HEK293T (cell line): ENCODE measurements around the gene ABHD4.

Experiments used
- ARNT ChIP-seq: fragments of 450-650 bp; IDR thresholded peaks from 2 replicates; pipeline ENCODE4 v1.6.1; 2017; ENCODE audit warnings: mild to moderate bottlenecking
- BHLHE40 ChIP-seq: fragments of 450-650 bp; IDR thresholded peaks from 2 replicates; pipeline ENCODE4 v1.6.1; 2016; ENCODE audit warnings: mild to moderate bottlenecking, moderate library complexity, borderline replicate concordance
- FOXK2 ChIP-seq: fragments of 450-650 bp; IDR thresholded peaks from 2 replicates; pipeline ENCODE4 v1.6.1; 2016; ENCODE audit warnings: mild to moderate bottlenecking
- L3MBTL2 ChIP-seq: fragments of 450-650 bp; conservative IDR thresholded peaks from 2 replicates; pipeline ENCODE4 v1.6.1; 2016; ENCODE audit warnings: mild to moderate bottlenecking
- NFRKB ChIP-seq: fragments of 450-650 bp; IDR thresholded peaks from 2 replicates; pipeline ENCODE4 v1.6.1; 2016; ENCODE audit warnings: mild to moderate bottlenecking, moderate library complexity
- SP1 ChIP-seq: fragments of 450-650 bp; IDR thresholded peaks from 2 replicates; pipeline ENCODE4 v1.6.1; 2017
- SUZ12 ChIP-seq: fragments of 450-650 bp; IDR thresholded peaks from 2 replicates; pipeline ENCODE4 v1.6.1; 2016; ENCODE audit warnings: mild to moderate bottlenecking
- TARDBP ChIP-seq: fragments of 450-650 bp; IDR thresholded peaks from 2 replicates; pipeline ENCODE4 v1.6.1; 2016
- ZNF384 ChIP-seq: fragments of 450-650 bp; IDR thresholded peaks from 2 replicates; pipeline ENCODE4 v1.6.1; 2016

DNA sequence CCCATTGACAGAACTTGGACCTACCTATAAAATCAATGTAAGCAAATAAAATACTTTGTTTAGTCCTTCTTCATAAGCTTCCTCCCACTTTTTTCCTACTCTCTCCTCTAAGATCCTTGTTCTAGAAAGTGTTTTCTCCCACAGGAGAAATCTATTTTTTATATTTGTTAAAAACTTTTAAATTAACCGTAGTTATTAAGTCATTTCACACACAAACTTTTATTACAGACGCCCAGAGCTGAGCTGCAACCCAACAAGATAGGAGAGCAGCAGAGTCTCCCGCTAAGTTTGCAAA lies 36.8 kb upstream of the ABHD4 start:
- TF ChIP-seq NFRKB (no peak), BHLHE40 (no peak), FOXK2 (no peak), SUZ12 (no peak), SP1 (no peak), ARNT (no peak), ZNF384 (no peak), TARDBP (no peak), L3MBTL2 (no peak)
